Hypothalamus (tissue), 51 donors: ENCODE measurements around the gene BMP2.

ENCODE experiments used
- DNase-seq, 51 donors: peaks; one replicate each; lab custom pipeline; 2025; lab: John Stamatoyannopoulos, UW

BMP2 gene

GRCh38 chr20:6767536-6768227 is at the start of gene BMP2:
BMP2 (plus strand) TSS chr20:6767686; CDS start chr20:6770127, 2,441 bp downstream.
- DNase-seq = peak in 31 of 51 donors; percentile 20 to 72 (median 52)

DNA sequence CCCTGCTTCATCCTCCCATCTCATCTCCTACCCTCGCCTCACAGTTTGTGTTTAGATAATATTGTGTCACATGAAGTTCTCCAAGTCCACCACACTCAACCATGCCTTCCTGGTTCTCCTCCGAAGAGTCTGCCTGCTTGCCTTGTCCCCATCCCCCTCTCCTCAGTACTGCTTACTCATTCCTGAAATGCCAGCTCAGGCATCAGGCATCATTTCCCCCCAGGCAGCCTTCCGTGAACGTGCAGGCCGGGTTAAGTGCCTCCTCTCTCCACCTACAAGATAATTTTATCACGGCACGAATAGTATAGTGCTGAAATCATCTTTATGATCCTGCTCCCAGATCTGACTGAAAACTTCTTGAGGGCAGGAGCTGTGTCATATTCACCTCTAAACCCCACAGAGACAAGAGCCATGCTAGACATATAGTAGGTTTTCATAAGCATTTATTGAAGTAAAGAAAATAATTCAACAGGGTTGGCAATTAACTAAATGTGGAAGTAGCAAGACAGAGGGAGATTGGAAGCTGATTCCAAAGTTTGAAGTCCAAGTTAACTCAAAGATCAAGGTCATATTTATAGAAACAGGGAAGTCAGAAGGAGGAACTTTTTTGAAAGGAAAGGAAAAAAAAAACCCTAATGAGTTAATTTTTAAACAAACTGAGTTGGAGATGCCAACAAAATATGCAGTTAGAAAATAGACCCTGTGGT is 48.7 kb upstream of the BMP2 start:
- no peak for DNase-seq

- DNase-seq = no peak
These were observed 48.1 kb upstream of the BMP2 start for GRCh38 chr20:6719369-6719721.

DNA sequence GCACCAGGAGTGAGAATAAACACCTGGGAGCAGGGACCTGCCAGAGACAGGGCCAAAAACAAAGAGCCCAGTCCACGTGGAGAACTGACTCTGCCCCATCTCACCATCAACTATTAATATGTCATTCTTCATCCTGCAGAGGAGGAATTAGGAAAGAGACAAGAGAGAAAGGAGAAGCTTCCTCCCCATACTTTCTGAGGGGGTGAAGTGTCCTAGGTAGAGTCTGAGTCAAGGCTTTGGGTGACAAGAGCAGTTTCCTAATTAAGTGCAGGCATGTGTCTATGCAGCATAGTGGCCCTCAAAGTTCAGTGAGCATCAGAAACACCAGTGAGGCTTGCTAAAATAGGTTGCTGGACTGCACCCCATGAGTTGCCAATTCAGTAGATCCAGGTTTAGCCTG is 40.7 kb upstream of the BMP2 start:
- DNase-seq = no peak

DNA sequence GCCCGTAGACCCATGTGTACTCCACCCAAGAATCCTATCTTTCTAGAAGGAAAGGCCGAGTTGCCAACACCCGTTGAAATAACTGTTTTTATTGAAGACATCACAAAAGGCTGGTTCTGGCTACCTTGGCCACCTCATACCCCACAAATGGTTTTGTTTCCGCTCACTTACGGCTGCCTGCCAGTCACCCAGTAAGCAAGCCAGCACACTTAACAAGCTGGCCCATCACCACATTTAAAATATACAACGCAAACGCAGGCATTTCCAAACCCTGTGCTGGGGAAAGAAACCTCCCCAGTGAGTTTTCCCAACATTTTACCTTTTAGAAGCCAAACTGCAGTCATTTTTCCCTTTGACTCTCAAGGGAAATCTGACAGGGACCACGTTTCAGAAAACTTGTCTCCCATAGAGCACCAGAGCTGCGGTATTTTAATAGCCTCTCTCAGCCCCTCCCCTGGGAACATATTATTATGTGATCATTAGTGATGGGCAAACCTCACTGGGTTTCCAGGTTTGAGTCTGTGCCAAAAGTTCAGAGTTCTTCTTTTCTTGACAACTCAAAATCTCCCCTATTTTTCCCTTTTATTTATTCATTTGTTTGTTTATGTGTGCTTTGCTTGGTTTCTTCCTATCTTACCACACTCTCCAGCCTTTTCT is 36.7 kb upstream of the BMP2 start:
- no peak for DNase-seq

DNA sequence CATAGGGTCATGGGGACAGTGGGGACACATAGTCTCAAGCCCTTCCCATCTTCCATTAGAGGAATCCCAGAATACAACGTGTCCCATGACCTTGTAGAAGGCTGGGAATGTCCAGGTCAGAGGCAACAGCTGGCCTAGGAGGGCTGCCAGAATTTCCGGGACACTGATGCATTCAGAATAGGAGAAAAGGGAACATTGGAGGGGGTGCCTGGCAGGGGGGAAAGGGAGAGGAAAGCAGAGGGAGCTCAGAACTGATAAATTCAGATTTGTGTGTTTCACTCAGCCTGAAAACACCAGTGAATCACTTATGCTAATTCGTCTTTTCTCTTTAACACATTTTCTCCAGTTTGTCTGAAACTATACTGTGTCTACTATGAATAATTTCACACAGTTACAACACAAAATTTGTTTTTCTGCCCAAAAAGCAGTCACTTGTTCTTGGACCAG is 35.5 kb upstream of the BMP2 start:
- DNase-seq = peak in 33 of 51 donors; percentile 2 to 73 (median 37)

DNA sequence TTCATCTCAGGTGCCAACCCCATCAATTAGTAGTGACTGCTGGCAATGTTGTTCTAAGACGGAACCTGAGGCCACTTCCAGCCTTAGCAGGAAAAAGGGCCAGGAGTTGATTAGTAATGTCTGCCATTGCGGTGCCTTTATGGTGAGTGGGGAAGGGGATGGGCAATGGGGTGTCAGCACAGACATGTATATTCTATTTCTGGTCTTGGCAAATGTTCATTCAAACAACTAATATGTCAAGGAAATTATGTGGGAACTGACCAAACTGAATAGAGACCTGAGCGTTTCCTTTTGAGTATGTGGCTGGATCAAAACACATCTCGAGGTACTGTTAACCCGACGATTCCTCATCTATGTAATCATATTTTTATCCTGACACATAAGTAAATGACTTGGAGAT is 34.6 kb upstream of the BMP2 start:
- DNase-seq = no peak

GRCh38 chr20:6733965-6734364 is 33.5 kb upstream of the BMP2 start:
- no peak for DNase-seq

GRCh38 chr20:6735942-6736845 is 31.3 kb upstream of the BMP2 start:
- DNase-seq = peak in 6 of 51 donors; percentile 1 to 24 (median 5)

DNA sequence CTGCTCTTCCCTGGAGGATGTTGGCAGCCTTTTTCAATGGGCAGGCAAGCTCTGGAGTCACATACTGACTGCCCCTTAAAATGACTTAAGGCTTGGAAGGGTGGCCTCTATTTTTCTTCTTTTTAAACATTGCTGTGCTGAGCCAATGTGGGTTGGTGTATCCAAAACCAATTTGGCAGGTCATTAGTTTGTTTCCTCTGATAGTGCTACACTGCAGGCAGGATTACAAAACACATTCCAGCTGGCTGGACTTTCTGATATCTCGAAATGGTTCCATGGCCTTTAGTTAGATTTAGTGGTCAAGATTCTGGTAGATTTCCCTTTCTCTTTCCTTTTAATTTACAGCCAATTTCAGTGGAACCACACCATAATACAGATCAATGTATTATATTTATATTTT is 28.1 kb upstream of the BMP2 start:
- no peak for DNase-seq

DNA sequence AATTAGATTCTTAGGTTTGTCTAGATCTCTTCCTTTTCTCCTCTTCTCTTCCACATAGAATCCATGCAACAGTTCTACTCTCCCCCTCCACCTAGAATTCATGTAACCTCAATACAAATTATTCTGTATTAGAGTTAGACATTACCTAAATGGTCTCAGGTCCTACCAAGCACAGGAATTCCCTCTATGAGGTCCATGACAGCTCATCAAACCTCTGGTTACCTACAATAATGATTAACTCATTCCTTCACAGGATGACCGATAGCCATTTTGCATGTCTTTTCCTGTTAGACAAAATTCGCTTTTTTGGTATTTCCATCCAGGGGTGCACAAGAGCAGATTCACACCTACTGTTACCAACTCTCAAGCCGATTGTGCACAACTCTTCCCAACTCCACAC is 27.4 kb upstream of the BMP2 start:
- DNase-seq = no peak

- DNase-seq = no peak
These were observed 23.3 kb upstream of the BMP2 start for GRCh38 chr20:6744180-6744579.

DNA sequence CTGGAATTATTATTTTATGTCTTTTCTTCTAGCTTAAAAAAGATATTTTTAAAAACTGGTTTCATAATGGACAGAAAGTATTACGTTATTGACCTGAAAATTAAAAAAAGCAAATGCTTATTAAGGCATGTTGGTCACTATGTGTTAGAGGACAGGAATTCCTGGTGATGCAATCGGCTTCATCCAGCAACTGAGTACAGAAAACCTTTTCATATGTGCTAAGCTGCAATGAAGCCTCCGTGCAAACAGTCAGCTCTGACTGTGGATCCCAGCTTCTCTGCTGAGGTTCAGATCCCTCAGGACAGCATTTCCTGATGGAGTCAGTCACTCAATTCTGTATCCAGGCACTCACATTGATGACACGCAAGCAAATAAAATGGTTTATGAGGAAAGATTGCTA is 22.7 kb upstream of the BMP2 start:
- DNase-seq = no peak

DNA sequence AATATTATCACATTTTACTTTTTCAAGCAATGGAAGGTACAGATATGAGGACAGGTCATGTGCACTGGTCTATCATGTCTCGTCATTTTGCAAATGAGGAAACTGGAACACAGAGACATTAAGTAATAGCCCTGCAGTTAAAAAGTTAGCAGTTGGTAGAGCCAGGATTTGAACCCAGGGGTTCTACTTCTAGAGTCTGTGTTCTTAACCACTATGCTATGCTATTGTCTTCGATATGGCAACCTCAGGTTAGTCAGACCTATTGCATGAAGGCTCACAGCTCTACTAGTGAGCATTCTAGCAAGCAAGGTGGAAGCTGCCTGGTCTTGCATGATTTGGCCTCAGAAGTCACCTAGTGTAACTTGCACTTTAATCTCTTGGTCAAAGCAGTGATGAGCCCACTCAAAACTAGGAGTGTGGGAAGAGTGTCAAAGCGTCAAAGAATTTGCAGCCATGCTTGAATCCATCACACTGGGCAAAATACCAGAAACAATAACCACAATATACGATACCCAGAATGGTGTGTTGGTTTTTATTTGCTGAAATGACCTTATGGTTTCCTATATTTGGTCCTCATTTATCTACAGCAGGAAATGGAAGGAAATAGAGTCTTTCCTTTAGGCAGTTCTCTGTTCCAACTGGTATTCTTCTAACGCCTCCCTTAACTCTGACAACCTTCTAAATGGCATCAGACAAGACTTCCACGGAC is 20.4 kb upstream of the BMP2 start:
- no peak for DNase-seq

DNA sequence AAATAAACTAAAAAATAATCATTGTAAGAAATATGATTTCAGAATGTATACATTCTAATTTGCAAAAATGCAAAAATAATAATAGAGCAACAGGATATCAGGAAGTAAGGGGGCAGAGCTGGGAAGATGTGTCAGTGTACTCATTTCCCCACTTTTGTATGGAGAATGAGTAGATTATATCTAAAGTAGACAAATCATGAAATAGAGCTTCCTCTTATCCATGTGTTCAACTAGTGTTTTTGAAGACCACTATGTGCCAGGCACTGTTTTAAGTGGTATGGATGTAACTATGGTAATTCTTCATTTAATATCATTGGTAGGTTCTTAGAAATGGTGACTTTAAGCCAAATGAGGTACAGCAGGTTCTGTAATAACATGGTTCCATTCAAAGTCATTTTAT is 17.0 kb upstream of the BMP2 start:
- DNase-seq = no peak

- no peak for DNase-seq
These were observed 10.5 kb upstream of the BMP2 start for GRCh38 chr20:6756693-6757595.

- DNase-seq = no peak
These were observed 2.9 kb upstream of the BMP2 start for GRCh38 chr20:6764619-6765018.

GRCh38 chr20:6765469-6766058 is 1.9 kb upstream of the BMP2 start:
- DNase-seq = peak in 5 of 51 donors; percentile 5 to 58 (median 10)

GRCh38 chr20:6766433-6766832 is 1.1 kb upstream of the BMP2 start:
- peak in 4 of 51 donors; percentile 2 for DNase-seq
